ENCODE data around the gene FAM83B. TPM values are rescaled to one million over a fixed set of nuclear protein-coding genes. Genes with fewer than 3 reads are reported as not detected.

FAM83B gene
- total and polyA plus RNA-seq, 2 of the 13 experiments (the other 11 are each of a cell fraction or from before 2014, with no cell fraction given): not detected

GRCh38 chr6:54861905-54862616 lies 15.5 kb downstream of the FAM83B start:
- Histone ChIP-seq H3K4me2 (ENCODE audit: low read depth, low read length) (no peak overlapping the region), H3K27me3 (ENCODE audit: control insufficient read depth in 1 of 2, insufficient read depth in 2 of 2, low read length in 2 of 2) (no peaks in the 10 kb centered on the region; a peak in 1 of 5 replicates), H3K4me1 (ENCODE audit: insufficient read depth, low read length) (no peaks in the 10 kb centered on the region), H4K20me1 (ENCODE audit: insufficient read depth, low read length) (no peaks in the 10 kb centered on the region), H3K9me3 (ENCODE audit: low read length) (no peaks in the 10 kb centered on the region), H3K27ac (ENCODE audit: extremely low read length, insufficient read depth, low read length) (no peak overlapping the region), H3K79me2 (ENCODE audit: insufficient read depth, low read length) (no peaks in the 10 kb centered on the region), H3K36me3 (replicated peaks in 1 of 2; ENCODE audit: control insufficient read depth in 1 of 2, insufficient read depth in 2 of 2, low read length in 2 of 2) (no peaks in the 10 kb centered on the region), H3K4me3 (replicated peaks in 1 of 3; ENCODE audit: insufficient read depth in 1 of 3, low read depth in 2 of 3, low read length in 3 of 3) (no peak overlapping the region), H3K9ac (ENCODE audit: insufficient read depth, low read depth, low read length) (no peak overlapping the region), H2AFZ (ENCODE audit: low read length) (no peak overlapping the region)
- POLR2A ChIA-PET: no interaction called here
- ATAC-seq (no peak), DNase-seq (ENCODE audit: low spot score) (no peak), FAIRE-seq (no peak)
- WGBS (ENCODE audit: low lambda C conversion rate): 33% methylated on average over 10 of the region's 10 CpGs
- CTCF ChIA-PET (ENCODE audit: low intra/inter-chr PET ratio, low total read pairs): no interaction called here
- BruUV-seq (replicated peaks): no TSS peak
- intact Hi-C loops (cut with micrococcal nuclease; ENCODE audit: unreplicated experiment) (no loop called here), in situ Hi-C loops (cut with HindIII; ENCODE audit: extremely low pct_ligation_motif_present, low pct_unique_long_range_greater_than_20kb) (no loop called here)
- TF ChIP-seq MED13 (CRISPR knock-in tag; IDR thresholded peaks at IDR 0.05) (no peak), PPARG (CRISPR knock-in tag; conservative IDR thresholded peaks at IDR 0.05) (no peak), ZNF343 (CRISPR knock-in tag; IDR thresholded peaks at IDR 0.05) (no peak), ATF3 (CRISPR knock-in tag; IDR thresholded peaks at IDR 0.05) (no peak), REXO4 (CRISPR knock-in tag; IDR thresholded peaks at IDR 0.05; ENCODE audit: borderline replicate concordance) (no peak)

GRCh38 chr6:54864272-54864671 lies 17.7 kb downstream of the FAM83B start:
- Histone ChIP-seq H3K4me3 (replicated peaks in 1 of 3; ENCODE audit: insufficient read depth in 1 of 3, low read depth in 2 of 3, low read length in 3 of 3) (no peak overlapping the region), H3K27ac (ENCODE audit: extremely low read length, insufficient read depth, low read length) (no peak overlapping the region), H3K9me3 (ENCODE audit: low read length) (no peaks in the 10 kb centered on the region), H3K9ac (ENCODE audit: insufficient read depth, low read depth, low read length) (no peak overlapping the region), H3K27me3 (ENCODE audit: control insufficient read depth in 1 of 2, insufficient read depth in 2 of 2, low read length in 2 of 2) (no peaks in the 10 kb centered on the region; a peak in 1 of 5 replicates), H3K79me2 (ENCODE audit: insufficient read depth, low read length) (no peaks in the 10 kb centered on the region), H3K4me1 (ENCODE audit: insufficient read depth, low read length) (no peaks in the 10 kb centered on the region), H3K4me2 (ENCODE audit: low read depth, low read length) (no peak overlapping the region), H4K20me1 (ENCODE audit: insufficient read depth, low read length) (no peaks in the 10 kb centered on the region), H3K36me3 (replicated peaks in 1 of 2; ENCODE audit: control insufficient read depth in 1 of 2, insufficient read depth in 2 of 2, low read length in 2 of 2) (no peaks in the 10 kb centered on the region), H2AFZ (ENCODE audit: low read length) (no peak overlapping the region)
- ChIA-PET POLR2A (no interaction called here), CTCF (ENCODE audit: low intra/inter-chr PET ratio, low total read pairs) (no interaction called here)
- 50% methylated on average over 2 of the region's 2 CpGs for WGBS (ENCODE audit: low lambda C conversion rate)
- no peak for TF ChIP-seq ZSCAN30 (CRISPR knock-in tag; IDR thresholded peaks at IDR 0.05)
- TF ChIP-seq HOXA3 (CRISPR knock-in tag; IDR thresholded peaks at IDR 0.05): no peak
- no peak for TF ChIP-seq SKI (IDR thresholded peaks at IDR 0.05; ENCODE audit: partially characterized antibody)
- TF ChIP-seq STAG1 (CRISPR knock-in tag; IDR thresholded peaks at IDR 0.05): no peak
- no peak for TF ChIP-seq ZFP36L2 (CRISPR knock-in tag; IDR thresholded peaks at IDR 0.05)
- no peak for TF ChIP-seq TSC22D2 (CRISPR knock-in tag; IDR thresholded peaks at IDR 0.05; ENCODE audit: borderline replicate concordance)
- TF ChIP-seq REST (IDR thresholded peaks at IDR 0.05; ENCODE audit: borderline replicate concordance in 1 of 2, low read depth in 1 of 2, low read length in 2 of 2): no peak
- TF ChIP-seq IKZF1 (IDR thresholded peaks at IDR 0.05): no peak
- no peak for TF ChIP-seq ATM (IDR thresholded peaks at IDR 0.05; ENCODE audit: borderline replicate concordance)
- no TSS peak for BruUV-seq (replicated peaks)
- in situ Hi-C loops (cut with HindIII; ENCODE audit: extremely low pct_ligation_motif_present, low pct_unique_long_range_greater_than_20kb): no loop called here
- FAIRE-seq (no peak), DNase-seq (ENCODE audit: low spot score) (no peak), ATAC-seq (no peak)
- intact Hi-C loops (cut with micrococcal nuclease; ENCODE audit: unreplicated experiment): no loop called here

All from HepG2 (cell line).